GM18502 (cell line): Measurements from ENCODE around the gene KDM6A.
"Not testable (repeated sequence)": the region's sequence is repeated elsewhere in the genome, so short reads cannot be mapped to it uniquely, and the experiment has no call there.

Experiments
- ATAC-seq: cut with Tn5 transposase; IDR thresholded peaks from one replicate; pipeline ENCODE4 v1.9.1; 2021; ENCODE audit warnings: mild to moderate bottlenecking; ENCODE audit not compliant: unreplicated experiment, poor library complexity

The KDM6A gene

GRCh38 chrX:44915361-44915868, 42.4 kb downstream of the KDM6A start:
- ATAC-seq = no peak

- ATAC-seq = no peak
Measured at GRCh38 chrX:44918722-44919121, 45.7 kb downstream of the KDM6A start.

GRCh38 chrX:44922980-44923379, 50.0 kb downstream of the KDM6A start:
- no peak for ATAC-seq

GRCh38 chrX:44927398-44927797, 54.4 kb downstream of the KDM6A start:
- ATAC-seq = no peak

GRCh38 chrX:44931441-44931973, 58.5 kb downstream of the KDM6A start:
- ATAC-seq = no peak

- no peak for ATAC-seq
Measured at GRCh38 chrX:44935172-44935571, 62.2 kb downstream of the KDM6A start.

- no peak for ATAC-seq
Measured at GRCh38 chrX:44935640-44936039, 62.7 kb downstream of the KDM6A start.

GRCh38 chrX:44937606-44938005, 64.6 kb downstream of the KDM6A start:
- no peak for ATAC-seq

GRCh38 chrX:44938111-44938510, 65.1 kb downstream of the KDM6A start:
- no peak for ATAC-seq

GRCh38 chrX:44940541-44940940, 67.6 kb downstream of the KDM6A start:
- ATAC-seq = not testable (repeated sequence)

GRCh38 chrX:44943007-44943406, 70.0 kb downstream of the KDM6A start:
- no peak for ATAC-seq

- no peak for ATAC-seq
Measured at GRCh38 chrX:44944894-44945293, 71.9 kb downstream of the KDM6A start.

GRCh38 chrX:44945736-44946135, 72.7 kb downstream of the KDM6A start:
- no peak for ATAC-seq

- no peak for ATAC-seq
Measured at GRCh38 chrX:44946771-44947170, 73.8 kb downstream of the KDM6A start.

- ATAC-seq = no peak
Measured at GRCh38 chrX:44947995-44948394, 75.0 kb downstream of the KDM6A start.

GRCh38 chrX:44948406-44948805, 75.4 kb downstream of the KDM6A start:
- ATAC-seq = no peak

- ATAC-seq = no peak
Measured at GRCh38 chrX:44949125-44949524, 76.1 kb downstream of the KDM6A start.

- not testable (repeated sequence) for ATAC-seq
Measured at GRCh38 chrX:44950471-44951366, 77.7 kb downstream of the KDM6A start.

GRCh38 chrX:44951572-44952067, 78.6 kb downstream of the KDM6A start:
- no peak for ATAC-seq

- ATAC-seq = no peak
Measured at GRCh38 chrX:44952329-44953027, 79.5 kb downstream of the KDM6A start.
